NCI-H1694 (cell line): ENCODE data around the gene RBMX.
"Not testable (repeated sequence)": the region's sequence is repeated elsewhere in the genome, so short reads cannot be mapped to it uniquely, and the experiment has no call there.

Experiments used
- DNase-seq: peaks from one replicate; lab custom pipeline; 2025; lab: John Stamatoyannopoulos, UW

RBMX gene

GRCh38 chrX:136878423-136878822, 2.1 kb downstream of the RBMX start:
- no peak for DNase-seq

- DNase-seq = not testable (repeated sequence)
Measured at GRCh38 chrX:136874114-136874513, 6.4 kb downstream of the RBMX start.

GRCh38 chrX:136873210-136873609, 7.3 kb downstream of the RBMX start:
- not testable (repeated sequence) for DNase-seq

- DNase-seq = no peak
Measured at GRCh38 chrX:136872091-136872700, 8.3 kb downstream of the RBMX start.

- DNase-seq = no peak
Measured at GRCh38 chrX:136870064-136870463, 10.5 kb downstream of the RBMX start.

GRCh38 chrX:136868283-136869055, 12.1 kb downstream of the RBMX start:
- DNase-seq = no peak

- DNase-seq = no peak
Measured at GRCh38 chrX:136867518-136867917, 13.0 kb downstream of the RBMX start.

- DNase-seq = no peak
Measured at GRCh38 chrX:136867096-136867491, 13.4 kb downstream of the RBMX start.

GRCh38 chrX:136866337-136867095, 14.0 kb downstream of the RBMX start:
- DNase-seq = no peak

- DNase-seq = no peak
Measured at GRCh38 chrX:136865270-136866158, 15.0 kb downstream of the RBMX start.

GRCh38 chrX:136863826-136864225, 16.7 kb downstream of the RBMX start:
- DNase-seq = no peak

- no peak for DNase-seq
Measured at GRCh38 chrX:136862546-136862945, 18.0 kb downstream of the RBMX start.

GRCh38 chrX:136861877-136862276, 18.6 kb downstream of the RBMX start:
- no peak for DNase-seq

GRCh38 chrX:136858007-136858756, 22.3 kb downstream of the RBMX start:
- DNase-seq = no peak

GRCh38 chrX:136856551-136856950, 24.0 kb downstream of the RBMX start:
- DNase-seq = no peak

- no peak for DNase-seq
Measured at GRCh38 chrX:136856050-136856449, 24.5 kb downstream of the RBMX start.

GRCh38 chrX:136851526-136851925, 29.0 kb downstream of the RBMX start:
- no peak for DNase-seq

GRCh38 chrX:136850441-136851175, 29.9 kb downstream of the RBMX start:
- DNase-seq = no peak

- no peak for DNase-seq
Measured at GRCh38 chrX:136849395-136849794, 31.1 kb downstream of the RBMX start.

- DNase-seq = no peak
Measured at GRCh38 chrX:136847874-136848273, 32.7 kb downstream of the RBMX start.

GRCh38 chrX:136839196-136839595, 41.3 kb downstream of the RBMX start:
- no peak for DNase-seq
